H1 (cell line): ENCODE results near the gene SCP2. TPM values are rescaled to one million over a fixed set of nuclear protein-coding genes. Genes with fewer than 3 reads are reported as not detected.

Experiments
- CTCF ChIA-PET: fragments of 300-600 bp; sonication (Branson Sonifier 250); formaldehyde crosslinking; loops from one replicate; lab custom pipeline; 2021; ENCODE audit not compliant: partially characterized antibody; lab: Charles Lee
- POLR2A ChIA-PET: fragments of 300-600 bp; sonication (Branson Sonifier 250); formaldehyde crosslinking; loops from one replicate; lab custom pipeline; 2021; ENCODE audit warnings: inconsistent platforms; ENCODE audit not compliant: partially characterized antibody; lab: Charles Lee
- DNase-seq, 2 experiments: peaks; one replicate each; pipeline versions ENCODE4 v3.0.0 to v3.0.0-alpha.2; 2010 to 2022; ENCODE audit warnings: low spot score in 2 of 2, low read depth in 1 of 2, mixed read lengths in 1 of 2
- FAIRE-seq: peaks from 2 replicates; lab custom pipeline; 2011; peaks lifted over from hg19 to GRCh38; lab: Jason Lieb, UNC
- H2AFZ ChIP-seq: 2 replicates; pipeline ENCODE4 v1.8.1; 2012; ENCODE audit warnings: low read length, inconsistent platforms
- H2AK5ac ChIP-seq: 2 replicates; pipeline ENCODE4 v1.6.1; 2013; ENCODE audit warnings: low read depth, low read length
- H2BK120ac ChIP-seq: replicated peaks from 2 replicates; pipeline ENCODE3; 2013; ENCODE audit warnings: low read depth, low read length, inconsistent platforms
- H2BK12ac ChIP-seq: 2 replicates; pipeline ENCODE4 v1.6.1; 2013; ENCODE audit warnings: low read depth, low read length
- H2BK15ac ChIP-seq: 2 replicates; pipeline ENCODE4 v1.6.1; 2013; ENCODE audit warnings: low read length
- H2BK20ac ChIP-seq: 2 replicates; pipeline ENCODE4 v1.6.1; 2013; ENCODE audit warnings: low read length
- H2BK5ac ChIP-seq: 2 replicates; pipeline ENCODE4 v1.6.1; 2013; ENCODE audit warnings: low read depth, low read length
- H3K14ac ChIP-seq: 2 replicates; pipeline ENCODE4 v1.6.1; 2013; ENCODE audit warnings: inconsistent platforms; ENCODE audit not compliant: insufficient read length
- H3K18ac ChIP-seq: 2 replicates; pipeline ENCODE4 v1.6.1; 2013; ENCODE audit warnings: low read length; ENCODE audit errors: extremely low read depth
- H3K23ac ChIP-seq: 2 replicates; pipeline ENCODE4 v1.6.1; 2013; ENCODE audit warnings: inconsistent platforms; ENCODE audit not compliant: insufficient read length
- H3K23me2 ChIP-seq: 2 replicates; pipeline ENCODE4 v1.6.1; 2013; ENCODE audit warnings: low read depth, low read length
- H3K27ac ChIP-seq: 2 replicates; pipeline ENCODE4 v1.6.1; 2011; ENCODE audit warnings: low read depth, low read length, inconsistent platforms
- H3K27me3 ChIP-seq, 4 experiments: replicated peaks in 1 of 4; 1 replicate in 1 of 4; 2 replicates in 3 of 4; pipeline versions ENCODE4 v1.6.1 to v1.8.1; 2011 to 2013; ENCODE audit warnings: low read length in 3 of 4, mild to moderate bottlenecking in 3 of 4, inconsistent platforms in 2 of 4, mixed read lengths in 2 of 4, moderate library complexity in 1 of 4; ENCODE audit not compliant: control insufficient read depth in 3 of 4, insufficient read depth in 3 of 4; ENCODE audit errors: extremely low read depth in 1 of 4
- H3K36me3 ChIP-seq, 4 experiments: 2 replicates each; pipeline versions ENCODE4 v1.6.1 to v1.8.1; 2011 to 2013; ENCODE audit warnings: mild to moderate bottlenecking in 4 of 4, low read length in 3 of 4, moderate library complexity in 2 of 4, control low read depth in 1 of 4, inconsistent platforms in 1 of 4; ENCODE audit not compliant: insufficient read depth in 4 of 4, control insufficient read depth in 2 of 4
- H3K4ac ChIP-seq: replicated peaks from 2 replicates; pipeline ENCODE3; 2013; ENCODE audit warnings: low read length, low read depth, mixed read lengths, inconsistent platforms; ENCODE audit not compliant: insufficient read length
- H3K4me1 ChIP-seq, 4 experiments: replicated peaks in 1 of 4; 1 replicate in 1 of 4; 2 replicates in 3 of 4; pipeline versions ENCODE4 v1.6.1 to v1.8.1; 2011 to 2013; ENCODE audit warnings: low read length in 3 of 4, inconsistent platforms in 2 of 4, mixed read lengths in 1 of 4; ENCODE audit not compliant: insufficient read depth in 4 of 4, control insufficient read depth in 3 of 4
- H3K4me2 ChIP-seq, 2 experiments: 2 replicates each; pipeline versions ENCODE4 v1.6.1 to v1.8.1; 2011 to 2013; ENCODE audit warnings: low read depth in 2 of 2, low read length in 2 of 2, control low read depth in 1 of 2, inconsistent platforms in 1 of 2, mild to moderate bottlenecking in 1 of 2; ENCODE audit not compliant: insufficient read depth in 1 of 2
- H3K4me3 ChIP-seq, 4 experiments: fragments of 200-600, 300-600 bp in 1 of 4; sonication (generic), shearing (Covaris generic), sonication (Bioruptor Twin) in 1 of 4; 2 replicates each; pipeline versions ENCODE4 v1.5.1 to v1.8.1; 2011 to 2016; ENCODE audit warnings: low read length in 4 of 4, low read depth in 3 of 4, control low read depth in 2 of 4, inconsistent platforms in 2 of 4, mild to moderate bottlenecking in 2 of 4, mixed read lengths in 1 of 4, moderate library complexity in 1 of 4; ENCODE audit not compliant: insufficient read depth in 2 of 4; ENCODE audit errors: extremely low read depth in 1 of 4
- H3K56ac ChIP-seq: replicated peaks from 2 replicates; pipeline ENCODE3; 2013; ENCODE audit warnings: low read depth, mild to moderate bottlenecking, mixed read lengths, low read length, inconsistent platforms; ENCODE audit not compliant: insufficient read length
- H3K79me1 ChIP-seq: 2 replicates; pipeline ENCODE4 v1.6.1; 2013; ENCODE audit warnings: low read depth, low read length, control low read depth
- H3K79me2 ChIP-seq, 2 experiments: 2 replicates each; pipeline versions ENCODE4 v1.6.1 to v1.8.1; 2012 to 2013; ENCODE audit warnings: low read length in 2 of 2, mild to moderate bottlenecking in 2 of 2, inconsistent platforms in 1 of 2; ENCODE audit not compliant: insufficient read depth in 2 of 2, control insufficient read depth in 1 of 2
- H3K9ac ChIP-seq, 4 experiments: replicated peaks in 1 of 4; 1 replicate in 1 of 4; 2 replicates in 3 of 4; pipeline versions ENCODE4 v1.6.1 to v1.8.1; 2011 to 2013; ENCODE audit warnings: low read depth in 3 of 4, low read length in 3 of 4, control low read depth in 2 of 4, mild to moderate bottlenecking in 2 of 4, moderate library complexity in 2 of 4, inconsistent platforms in 1 of 4; ENCODE audit errors: extremely low read depth in 1 of 4
- H3K9me3 ChIP-seq, 2 experiments: 2 replicates each; pipeline versions ENCODE4 v1.6.1 to v1.8.1; 2012 to 2013; ENCODE audit warnings: mild to moderate bottlenecking in 2 of 2, moderate library complexity in 2 of 2, control low read depth in 1 of 2, inconsistent platforms in 1 of 2, low read depth in 1 of 2, low read length in 1 of 2, mixed read lengths in 1 of 2; ENCODE audit not compliant: insufficient read depth in 2 of 2
- H4K20me1 ChIP-seq, 2 experiments: replicated peaks in 1 of 2; 2 replicates each; pipeline versions ENCODE3 to v1.8.1; 2011 to 2013; ENCODE audit warnings: inconsistent platforms in 2 of 2, low read length in 2 of 2, mild to moderate bottlenecking in 1 of 2; ENCODE audit not compliant: insufficient read depth in 2 of 2, control insufficient read depth in 1 of 2
- H4K5ac ChIP-seq: 2 replicates; pipeline ENCODE4 v1.6.1; 2013; ENCODE audit warnings: low read length, low read depth, mixed read lengths, inconsistent platforms; ENCODE audit not compliant: insufficient read length
- H4K8ac ChIP-seq: 2 replicates; pipeline ENCODE4 v1.8.0; 2013; ENCODE audit warnings: mild to moderate bottlenecking, moderate library complexity, low read length, inconsistent platforms; ENCODE audit not compliant: insufficient read depth; ENCODE audit errors: extremely low read depth
- H4K91ac ChIP-seq: replicated peaks from 2 replicates; pipeline ENCODE3; 2013; ENCODE audit warnings: low read length, mixed read lengths, inconsistent platforms; ENCODE audit not compliant: insufficient read length
- BRCA1 ChIP-seq: IDR thresholded peaks from 2 replicates; pipeline ENCODE4 v1.6.1; 2012; ENCODE audit warnings: low read depth, low read length, improper control_type of control experiment
- CHD1 ChIP-seq: IDR thresholded peaks from 2 replicates; pipeline ENCODE4 v1.6.1; 2012; ENCODE audit warnings: low read depth, low read length, improper control_type of control experiment
- CTBP2 ChIP-seq: IDR thresholded peaks from 2 replicates; pipeline ENCODE4 v1.7.0; 2011; ENCODE audit warnings: borderline replicate concordance, mild to moderate bottlenecking, moderate library complexity, mixed read lengths, low read length; ENCODE audit not compliant: insufficient read depth, insufficient read length
- CTCF ChIP-seq, 3 experiments: IDR thresholded peaks; 1 replicate in 2 of 3; 2 replicates in 1 of 3; pipeline versions ENCODE4 v1.5.1 to v1.6.1; 2011; ENCODE audit warnings: low read length in 3 of 3, mild to moderate bottlenecking in 3 of 3, inconsistent platforms in 2 of 3, low read depth in 1 of 3, moderate library complexity in 1 of 3; ENCODE audit not compliant: insufficient read depth in 1 of 3; ENCODE audit errors: control extremely low read depth in 1 of 3
- EZH2 ChIP-seq: fragments of 200-600 bp; sonication (generic); IDR thresholded peaks from 2 replicates; pipeline ENCODE4 v1.7.1; 2012; ENCODE audit warnings: low read depth, mild to moderate bottlenecking, moderate library complexity, low read length, inconsistent platforms; ENCODE audit not compliant: severe bottlenecking
- HDAC2 ChIP-seq, 2 experiments: fragments of 300-600 bp in 1 of 2; sonication (generic) in 1 of 2; IDR thresholded peaks; 2 replicates each; pipeline ENCODE4 v1.6.1; 2011 to 2012; ENCODE audit warnings: low read depth in 2 of 2, low read length in 2 of 2, mild to moderate bottlenecking in 2 of 2, moderate library complexity in 2 of 2, borderline replicate concordance in 1 of 2, inconsistent platforms in 1 of 2
- POU5F1 ChIP-seq: IDR thresholded peaks from 2 replicates; pipeline ENCODE4 v1.6.1; 2011; ENCODE audit warnings: low read depth, mild to moderate bottlenecking, low read length, moderate library complexity
- TAF7 ChIP-seq: optimal IDR thresholded peaks from 2 replicates; pipeline ENCODE3; 2011; ENCODE audit warnings: low read depth, mild to moderate bottlenecking, inconsistent platforms, low read length, moderate library complexity, borderline replicate concordance
- TBP ChIP-seq: IDR thresholded peaks from 2 replicates; pipeline ENCODE4 v1.6.1; 2011; ENCODE audit warnings: low read depth, low read length, improper control_type of control experiment
- TCF12 ChIP-seq: IDR thresholded peaks from 2 replicates; pipeline ENCODE4 v1.6.1; 2011; ENCODE audit warnings: low read depth, mild to moderate bottlenecking, low read length
- WGBS, 2 experiments: shearing (Covaris generic) in 1 of 2; methylation state at CpG; one replicate each; pipeline versions ENCODE4 v1.1.6 to v1.1.7; 2013 to 2015; ENCODE audit warnings: low lambda C conversion rate in 2 of 2, mixed read lengths in 2 of 2, inconsistent platforms in 1 of 2, low coverage in 1 of 2, missing lambda C conversion rate in 1 of 2; ENCODE audit not compliant: insufficient replicate concordance in 2 of 2, insufficient coverage in 1 of 2, insufficient read length in 1 of 2; ENCODE audit errors: extremely low coverage in 1 of 2, missing lambda C conversion rate in 1 of 2; 5-methylcytosine and 5-hydroxymethylcytosine counted together
- polyA plus RNA-seq, 7 experiments: library from polyadenylated mRNA; depleted of rRNA in 3 of 7; stranded (reverse) in 5 of 7; unstranded in 2 of 7; fragments of >200 nt in 5 of 7; fragments of 200-250 nt in 2 of 7; gene quantifications; 1 replicate in 5 of 7; 2 replicates in 1 of 7; 4 replicates in 1 of 7; pipeline versions ENCODE4 v1.2.1 to v1.2.3, GENCODE V29; 2011 to 2013; ENCODE audit warnings: missing spikeins in 2 of 7, mixed read lengths in 2 of 7
- total RNA-seq: library from RNA; stranded (reverse); fragmentation: NEBNext Ultra II Directional; extraction: Animal tissue kit (Norgen Biotek cat#: 25700); gene quantifications from 2 replicates; pipeline ENCODE4 v1.2.1, GENCODE V29; 2021
- TF ChIP-seq, protein P1 (sequence below): IDR thresholded peaks from 2 replicates; pipeline ENCODE4 v1.6.1; 2012; ENCODE audit warnings: inconsistent platforms

Gene SCP2
- total and polyA plus RNA-seq, 2 of the 8 experiments (the other 6 are each of a cell fraction or from before 2014, with no cell fraction given): 20.9 to 54.3 TPM

GRCh38 chr1:52913014-52913413 lies 14.1 kb upstream of the SCP2 start:
- Histone ChIP-seq H3K27me3 (no peaks in the 10 kb centered on the region), H3K23ac (no peak overlapping the region), H3K79me1 (peaks cover 2% of the 10 kb centered on the region; the same call in 1 of the 2 replicates), H3K4me2 (no peak overlapping the region), H2BK20ac (no peak overlapping the region), H4K91ac (no peak overlapping the region), H4K20me1 (peaks cover 0 to 2% of the 10 kb centered on the region in 2 experiments), H2BK12ac (no peak overlapping the region), H3K79me2 (no peaks in the 10 kb centered on the region), H3K4me1 (peaks cover 0 to 4% (median 0%) of the 10 kb centered on the region in 4 experiments; a peak in 1 of 7 replicates), H3K56ac (no peak overlapping the region), H2AFZ (no peak overlapping the region), H4K5ac (no peak overlapping the region), H2AK5ac (no peak overlapping the region), H4K8ac (no peak overlapping the region), H3K4me3 (no peak overlapping the region), H3K9ac (no peak overlapping the region), H2BK15ac (no peak overlapping the region), H3K9me3 (no peaks in the 10 kb centered on the region), H2BK120ac (no peak overlapping the region), H3K36me3 (no peaks in the 10 kb centered on the region; a peak in 1 of 8 replicates), H3K14ac (no peak overlapping the region), H3K23me2 (no peaks in the 10 kb centered on the region), H3K27ac (no peak overlapping the region), H3K4ac (no peak overlapping the region), H3K18ac (no peak overlapping the region), H2BK5ac (no peak overlapping the region)
- WGBS, 2 experiments: 90% methylated on average over 3 of the region's 3 CpGs; no CpG with 5 or more reads in 1 of the 2 experiments
- CTCF ChIA-PET: interaction anchor here (0.9 to 1.3 kb wide), 2 partner anchors 92 to 268 kb away, joined by 4 to 5 read pairs; no protein-coding TSS in a partner anchor
- FAIRE-seq: no peak
- POLR2A ChIA-PET: interaction anchor here (0.6 kb wide), 1 partner anchor 210 kb away, joined by 3 read pairs; no protein-coding TSS in a partner anchor
- DNase-seq: no peak
- TF ChIP-seq TAF7 (no peak), POU5F1 (no peak), EZH2 (no peak), CHD1 (no peak), CTBP2 (no peak), HDAC2 (IDR thresholded peaks at IDR 0.05; ENCODE audit: borderline replicate concordance in 1 of 2, low read depth in 2 of 2, low read length in 2 of 2) (no peak), TBP (no peak), TCF12 (no peak), BRCA1 (no peak), CTCF (IDR thresholded peaks at IDR 0.05; ENCODE audit: control extremely low read depth in 1 of 3, insufficient read depth in 1 of 3, low read depth in 1 of 3, low read length in 3 of 3) (no peak)
- TF ChIP-seq, protein P1, sequence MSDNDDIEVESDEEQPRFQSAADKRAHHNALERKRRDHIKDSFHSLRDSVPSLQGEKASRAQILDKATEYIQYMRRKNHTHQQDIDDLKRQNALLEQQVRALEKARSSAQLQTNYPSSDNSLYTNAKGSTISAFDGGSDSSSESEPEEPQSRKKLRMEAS: no peak
